ENCODE data around the gene RAB24.
"Not testable (repeated sequence)": the region's sequence is repeated elsewhere in the genome, so short reads cannot be mapped to it uniquely, and the experiment has no call there.

The RAB24 gene

DNA sequence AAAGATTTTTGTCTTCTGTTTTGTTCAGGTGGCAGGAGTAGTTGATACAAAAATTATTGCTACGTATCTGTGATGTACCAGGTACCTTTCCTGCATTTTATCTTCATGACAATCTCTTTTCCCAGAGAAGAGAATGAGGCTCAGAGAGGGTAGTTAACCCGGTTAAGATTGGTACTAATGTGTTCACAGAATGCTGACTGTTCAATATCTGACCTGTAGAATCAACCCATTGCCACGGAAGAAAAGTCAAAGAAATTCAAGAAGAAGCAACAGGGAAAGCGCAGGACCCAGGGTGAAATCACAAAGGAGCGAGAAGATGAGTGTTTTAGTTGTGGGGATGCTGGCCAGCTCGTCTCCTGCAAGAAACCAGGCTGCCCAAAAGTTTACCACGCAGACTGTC is 11.8 kb downstream of the RAB24 start:
- no peak for DNase-seq

DNA sequence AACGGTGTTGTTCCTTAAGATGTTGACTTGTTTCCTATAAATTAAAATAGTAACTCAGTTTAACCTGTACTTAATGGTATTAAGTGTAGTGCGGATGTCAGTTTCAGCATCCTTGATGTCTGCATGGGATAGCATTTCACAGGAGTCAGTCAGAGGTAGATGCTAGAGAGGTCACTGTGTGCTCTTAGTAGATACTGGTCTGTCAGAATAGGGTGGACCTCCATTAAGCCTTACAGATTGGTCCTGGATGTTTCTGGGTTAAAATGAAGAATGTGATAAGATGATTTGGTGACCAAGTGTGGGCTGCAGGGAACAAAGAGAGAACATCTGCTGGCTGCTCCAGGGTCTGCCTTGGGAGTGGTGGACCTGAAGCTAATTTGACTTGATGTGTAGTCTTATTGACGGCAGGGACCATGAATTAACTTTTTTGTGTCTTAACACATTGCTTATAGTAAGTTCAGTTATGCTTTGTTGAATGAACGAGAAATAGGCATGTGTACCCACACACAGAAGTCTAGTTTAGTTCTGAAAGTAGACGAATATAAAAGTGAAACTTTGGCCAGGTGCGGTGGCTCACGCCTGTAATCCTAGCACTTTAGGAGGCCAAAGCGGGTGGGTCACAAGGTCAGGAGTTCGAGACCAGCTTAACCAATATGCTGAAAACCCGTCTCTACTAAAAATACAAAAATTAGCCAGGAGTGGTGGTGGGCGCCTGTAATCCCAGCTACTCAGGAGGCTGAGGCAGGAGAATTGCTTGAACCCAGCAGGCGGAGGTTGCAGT is 12.5 kb downstream of the RAB24 start:
- DNase-seq, result no peak

DNA sequence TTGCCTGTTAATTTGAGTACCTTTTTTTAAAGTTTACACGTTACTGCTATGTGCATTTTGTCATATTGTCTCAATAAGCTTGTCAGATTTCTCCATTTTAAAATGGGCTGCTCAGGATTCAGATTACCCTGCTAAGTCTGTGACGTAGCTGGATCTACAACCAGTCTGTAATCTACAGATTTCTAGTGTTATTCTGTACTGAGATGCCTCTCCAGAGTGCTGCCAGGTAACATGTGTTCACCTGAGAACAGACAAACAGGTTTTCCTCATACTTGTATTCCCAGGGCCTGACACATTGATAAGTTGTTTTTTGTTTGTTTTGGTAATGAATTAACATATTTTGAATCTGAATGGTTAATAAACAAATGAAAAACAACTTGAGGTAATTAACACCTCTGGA is 15.3 kb downstream of the RAB24 start:
- DNase-seq, result no peak

DNA sequence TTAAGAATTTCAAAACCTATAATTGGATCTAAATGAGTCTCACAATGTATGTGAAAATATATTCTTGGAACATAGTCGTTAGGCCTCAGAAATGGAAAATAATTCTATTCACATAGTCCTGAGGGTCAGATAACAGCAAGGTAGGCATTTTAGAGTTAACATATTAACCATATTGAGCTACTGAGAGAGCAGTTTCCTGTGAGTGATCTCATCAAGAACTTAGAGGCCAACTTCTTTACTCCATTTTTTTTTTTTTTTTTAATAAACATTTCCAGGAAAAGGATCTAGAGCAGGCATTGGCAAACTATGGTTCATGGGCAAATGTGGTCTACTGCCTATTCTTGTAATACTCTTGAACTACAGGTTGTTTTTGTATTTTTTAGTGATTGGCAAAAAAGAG is 26.6 kb downstream of the RAB24 start:
- no peak for DNase-seq

DNA sequence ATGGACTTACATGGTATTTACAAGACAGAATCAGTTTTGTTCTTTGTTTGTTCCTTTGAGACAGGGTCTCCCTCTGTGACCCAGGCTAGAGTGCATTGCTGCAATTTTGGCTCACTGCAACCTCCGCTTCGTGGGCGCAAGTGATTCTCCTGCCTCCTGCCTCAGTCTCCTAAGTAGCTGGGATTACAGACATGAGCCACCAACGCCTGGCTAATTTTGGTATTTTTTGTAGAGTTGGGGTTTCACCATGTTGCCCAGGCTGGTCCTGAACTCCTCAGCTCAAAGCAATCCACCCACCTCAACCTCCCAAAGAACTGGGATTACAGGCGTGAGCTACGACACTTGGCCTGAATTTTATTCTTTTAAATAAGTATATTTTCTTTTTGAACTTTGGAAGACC is 27.6 kb downstream of the RAB24 start:
- DNase-seq, result no peak

DNA sequence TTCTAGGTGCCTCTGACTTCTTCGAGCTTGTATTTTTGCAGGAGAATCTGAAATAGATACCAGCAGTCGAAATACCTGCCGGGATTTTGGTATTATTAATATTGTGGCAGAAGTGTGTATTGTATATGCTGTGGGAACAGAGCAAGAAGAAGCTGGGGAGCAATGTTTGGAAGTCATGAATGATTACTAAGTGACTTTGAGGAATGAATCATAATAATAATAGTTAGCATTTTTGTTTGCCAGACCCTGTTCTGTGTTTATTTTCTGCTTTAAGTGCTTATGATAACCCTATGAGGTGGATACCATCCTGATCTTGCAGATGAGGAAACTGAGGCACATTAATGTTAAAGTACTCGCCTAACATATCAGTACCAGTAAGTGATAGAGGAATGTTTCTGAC is 32.4 kb downstream of the RAB24 start:
- DNase-seq, result no peak

DNA sequence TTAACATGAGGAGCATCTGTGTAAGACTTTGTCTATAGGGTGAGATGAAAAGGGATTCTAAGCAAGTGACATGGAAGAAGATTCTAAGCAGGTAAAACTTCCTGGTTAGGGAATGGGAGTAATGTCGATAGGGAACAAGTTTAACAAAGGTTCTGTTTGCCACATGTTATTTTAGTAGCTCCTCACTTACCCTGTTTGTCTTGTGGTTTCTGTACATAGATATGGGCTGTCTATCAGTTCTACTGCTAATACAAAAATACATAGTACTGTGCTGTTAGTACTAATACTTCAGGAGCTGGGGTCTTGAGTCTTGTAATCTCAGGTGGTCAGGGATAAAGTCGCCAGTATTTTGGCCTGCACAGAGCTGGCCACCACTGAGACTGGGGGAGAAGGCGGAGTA is 32.9 kb downstream of the RAB24 start:
- DNase-seq, result no peak

DNA sequence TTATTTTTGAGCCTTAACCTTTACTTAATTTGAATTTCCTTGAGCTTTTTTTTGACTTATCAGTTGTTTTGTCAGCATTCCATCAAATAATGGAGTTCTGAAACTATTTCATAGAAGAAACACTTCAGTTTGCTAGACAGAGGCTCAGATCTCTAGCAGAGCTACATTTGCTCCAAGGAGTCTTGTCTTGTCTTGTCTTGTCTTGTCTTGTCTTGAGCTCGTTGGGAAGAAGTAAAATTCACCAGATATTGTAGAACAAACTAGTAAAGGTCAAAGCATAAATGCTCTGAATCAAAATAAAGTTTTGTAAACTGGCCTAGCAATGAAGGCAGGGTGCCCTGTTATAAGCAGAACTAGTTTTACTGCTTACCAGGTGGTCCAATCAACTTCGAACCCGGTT is 33.5 kb downstream of the RAB24 start:
- DNase-seq, result no peak

DNA sequence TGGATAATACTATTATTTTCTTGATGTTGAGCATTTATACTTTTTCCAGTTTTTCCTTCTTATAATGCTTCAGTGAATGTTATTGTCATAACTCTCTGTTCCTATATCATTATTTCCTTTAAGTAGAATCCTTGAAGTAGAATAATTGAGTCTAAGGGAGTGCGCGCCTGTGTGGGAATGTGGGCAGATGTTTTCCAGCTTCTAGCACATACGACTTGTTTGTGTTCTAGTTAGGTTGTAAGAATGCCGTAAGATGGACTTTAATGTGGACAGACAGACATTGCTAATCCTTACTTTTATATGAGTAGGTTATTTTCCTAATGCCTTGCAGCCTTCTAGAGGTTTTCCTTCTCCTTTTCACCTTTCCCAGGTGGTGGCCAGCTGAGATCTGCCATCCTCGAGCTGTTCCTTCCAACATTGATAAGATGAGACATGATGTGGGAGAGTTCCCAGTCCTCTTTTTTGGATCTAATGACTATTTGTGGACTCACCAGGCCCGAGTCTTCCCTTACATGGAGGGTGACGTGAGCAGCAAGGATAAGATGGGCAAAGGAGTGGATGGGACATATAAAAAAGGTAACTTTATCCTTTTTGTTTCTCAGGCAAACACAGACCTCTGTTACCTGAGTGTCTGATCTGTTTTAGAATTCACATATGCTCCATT is 34.2 kb downstream of the RAB24 start:
- no peak for DNase-seq

DNA sequence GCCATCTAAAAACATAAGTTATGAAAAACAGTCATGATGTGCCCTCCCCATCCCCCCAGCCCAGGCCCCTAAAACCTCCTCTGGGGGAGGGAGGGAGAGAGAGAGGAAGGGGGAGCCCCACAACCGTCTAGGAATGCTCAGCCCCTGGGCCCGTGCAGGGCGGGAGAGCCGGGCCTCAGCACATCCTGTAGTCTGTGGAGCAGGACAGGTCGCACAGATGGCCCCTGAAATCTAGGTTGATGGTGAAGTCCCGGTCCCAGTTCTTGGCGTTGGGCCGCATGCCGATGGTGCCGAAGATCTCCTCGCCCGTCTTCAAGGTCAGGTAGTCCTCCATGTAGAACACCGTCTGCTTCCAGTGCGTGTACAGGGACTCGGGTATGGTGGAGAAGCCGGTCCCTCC is 38.1 kb downstream of the RAB24 start:
- no peak for DNase-seq

DNA sequence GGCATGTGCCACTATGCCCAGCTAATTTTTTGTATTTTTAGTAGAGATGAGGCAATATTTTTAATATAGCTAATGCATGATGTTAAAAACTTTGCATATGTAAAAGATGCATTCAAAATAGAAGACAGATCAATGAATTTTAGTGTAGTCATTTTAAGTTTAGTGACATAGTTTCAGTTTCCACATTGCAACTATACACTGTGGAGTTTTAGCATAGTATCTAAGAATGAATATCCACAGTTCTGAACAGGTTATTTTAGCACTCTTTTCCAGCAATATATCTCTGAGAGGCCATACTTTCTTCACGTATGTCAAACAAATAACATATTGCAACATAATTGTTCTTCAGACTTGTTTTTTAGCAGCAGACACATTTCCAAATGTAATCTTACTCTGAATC is 39.3 kb downstream of the RAB24 start:
- no peak for DNase-seq

DNA sequence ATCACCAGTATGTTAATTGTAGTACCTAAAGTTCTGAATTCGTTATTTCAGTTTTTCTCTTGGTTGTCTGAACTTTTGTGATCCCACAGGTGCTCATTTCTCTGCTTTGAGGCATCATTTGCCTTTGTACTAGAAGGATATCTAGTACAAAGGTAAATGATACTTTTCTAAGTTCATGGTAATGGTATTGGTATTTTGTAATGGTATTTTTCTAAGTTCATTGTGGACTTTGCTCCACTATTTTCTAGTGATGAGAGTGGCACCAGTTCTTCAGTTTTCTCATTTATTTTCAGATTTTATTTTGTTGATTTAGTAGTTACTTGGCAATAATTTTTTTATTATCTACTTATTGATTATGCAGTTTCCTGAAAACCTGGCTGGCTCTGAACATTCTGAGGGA is 42.0 kb downstream of the RAB24 start:
- no peak for DNase-seq

DNA sequence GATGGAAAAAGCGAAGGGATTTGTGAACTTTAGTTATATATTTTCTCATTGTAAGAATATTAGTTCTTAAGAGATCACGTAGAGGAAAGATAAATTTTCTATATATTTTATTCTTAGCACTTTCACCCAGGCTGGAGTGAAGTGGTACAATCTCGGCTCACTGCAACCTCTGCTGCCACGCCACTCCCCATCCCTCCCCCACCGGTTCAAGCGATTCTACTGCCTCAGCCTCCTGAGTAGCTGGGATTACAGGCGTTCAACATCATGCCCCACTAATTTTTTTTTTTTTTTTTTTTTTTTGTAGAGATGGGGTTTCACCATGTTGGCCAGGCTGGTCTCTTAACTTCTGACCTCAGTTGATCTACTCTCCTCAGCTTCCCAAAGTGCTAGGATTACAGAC is 42.6 kb downstream of the RAB24 start:
- DNase-seq, result no peak

DNA sequence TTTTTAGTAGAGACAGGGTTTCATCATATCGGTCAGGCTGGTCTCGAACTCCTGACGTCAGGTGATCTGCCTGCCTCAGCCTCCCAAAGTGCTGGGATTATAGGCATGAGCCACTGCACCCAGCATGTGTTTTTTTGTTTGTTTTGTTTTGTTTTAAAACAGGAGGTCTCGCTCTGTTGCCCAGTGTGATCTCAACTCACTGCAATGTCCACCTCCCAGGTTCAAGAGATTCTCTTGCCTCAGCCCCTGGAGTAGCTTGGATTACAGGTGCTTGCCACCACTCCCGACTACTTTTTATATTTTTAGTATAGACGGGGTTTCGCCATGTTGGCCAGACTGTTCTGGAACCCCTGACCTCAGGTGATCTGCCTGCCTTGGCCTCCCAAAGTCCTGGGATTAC is 44.8 kb downstream of the RAB24 start:
- DNase-seq, result not testable (repeated sequence)

DNA sequence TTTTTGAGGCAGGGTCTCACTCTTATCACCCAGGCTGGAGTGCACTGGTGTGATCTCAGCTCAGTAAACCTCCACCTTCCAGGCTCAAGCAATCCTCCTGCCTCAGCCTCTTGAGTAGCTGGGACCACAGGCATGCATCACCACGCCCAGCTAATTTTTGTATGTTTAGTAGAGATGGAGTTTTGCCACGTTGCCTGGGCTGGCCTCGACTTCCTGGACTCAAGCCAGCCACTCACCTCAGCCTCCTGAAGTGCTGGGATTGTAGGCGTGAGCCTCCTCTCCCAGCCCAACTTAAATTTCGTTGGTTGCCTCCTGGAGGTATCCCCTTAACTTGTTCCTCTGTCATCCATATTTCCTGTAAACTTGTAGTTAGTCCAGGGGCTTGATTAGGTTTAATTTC is 47.2 kb downstream of the RAB24 start:
- DNase-seq, result no peak

DNA sequence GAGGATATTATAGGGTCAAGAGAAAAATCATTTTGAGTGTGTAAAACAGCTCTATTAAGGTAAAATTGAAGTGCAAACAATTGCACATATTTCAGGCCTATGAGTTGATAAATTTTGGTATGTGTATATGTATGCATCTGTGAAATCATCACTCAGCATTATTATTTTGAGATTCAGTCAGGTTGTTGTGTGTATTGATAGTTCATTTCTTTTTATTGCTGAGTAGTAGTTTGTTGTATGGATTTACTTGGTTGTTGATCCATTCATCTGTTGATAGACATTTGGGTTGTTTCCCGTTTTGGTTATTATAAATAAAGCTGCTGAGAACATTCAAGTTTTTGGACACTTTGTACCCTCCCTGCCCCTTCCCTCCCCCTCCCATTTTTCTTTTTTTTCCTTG is 50.3 kb downstream of the RAB24 start:
- no peak for DNase-seq
